ENCODE results near the gene MPIG6B.

GRCh38 chr6:31686483-31686882 lies 36.7 kb upstream of the MPIG6B start:
- TF ChIP-seq EZH2 (IDR thresholded peaks at IDR 0.05; ENCODE audit: insufficient read depth, poor library complexity, severe bottlenecking) (no peak), EZH2phosphoT487 (IDR thresholded peaks at IDR 0.05; ENCODE audit: insufficient read depth, low read depth) (no peak)

Data from GM23248 (cell line).